Measurements from ENCODE around the gene ZNF644. TPM values are rescaled to one million over a fixed set of nuclear protein-coding genes. Genes with fewer than 3 reads are reported as not detected.

ZNF644 gene
- total RNA-seq, 1 donor from 2014 or later = 76.5 TPM

GRCh38 chr1:90879281-90879680 lies 142.6 kb downstream of the ZNF644 start:
- H3K27ac Mint-ChIP-seq (ENCODE audit: unreplicated experiment) = no peak overlapping the region
- H3K27me3 ChIP-seq (ENCODE audit: insufficient read depth, low read length) = no peaks in the 10 kb centered on the region
- DNase-seq (ENCODE audit: low read depth) (peak; percentile 10), FAIRE-seq (no peak)
- H3K9me3 ChIP-seq (ENCODE audit: insufficient read depth, low read depth, low read length) = peaks cover 8% of the 10 kb centered on the region
- H3K36me3 Mint-ChIP-seq (ENCODE audit: low read depth, unreplicated experiment) = no peaks in the 10 kb centered on the region
- no peaks in the 10 kb centered on the region for H3K36me3 ChIP-seq (ENCODE audit: insufficient read depth, low read length)
- TF ChIP-seq EZH2 (IDR thresholded peaks at IDR 0.05; ENCODE audit: insufficient read depth, low read length) (no peak), CTCF (IDR thresholded peaks at IDR 0.05; ENCODE audit: insufficient read depth, low read depth, low read length) (no peak)
- H3K9ac ChIP-seq (ENCODE audit: low read length) = no peak overlapping the region
- no peaks in the 10 kb centered on the region for H3K27me3 Mint-ChIP-seq (ENCODE audit: low read depth, unreplicated experiment)
- no peaks in the 10 kb centered on the region for H3K4me1 Mint-ChIP-seq (ENCODE audit: low read depth, unreplicated experiment)
- H3K4me2 ChIP-seq (ENCODE audit: low read length) = no peak overlapping the region
- H4K20me1 ChIP-seq (ENCODE audit: insufficient read depth, low read length) = no peaks in the 10 kb centered on the region
- H3K4me1 ChIP-seq (ENCODE audit: insufficient read depth, low read length) = no peaks in the 10 kb centered on the region
- H3K27ac ChIP-seq (ENCODE audit: low read depth, low read length) = no peak overlapping the region
- no peak overlapping the region for H3K4me3 ChIP-seq (ENCODE audit: insufficient read depth, low read depth, low read length)
- no peak overlapping the region for H3K4me3 Mint-ChIP-seq (ENCODE audit: unreplicated experiment)
- peaks cover 26% of the 10 kb centered on the region for H3K9me3 Mint-ChIP-seq (ENCODE audit: unreplicated experiment)
- H2AFZ ChIP-seq (ENCODE audit: low read depth, low read length) = no peak overlapping the region
- H3K79me2 ChIP-seq (ENCODE audit: insufficient read depth, low read length) = no peaks in the 10 kb centered on the region

GRCh38 chr1:90876101-90876500 lies 145.7 kb downstream of the ZNF644 start:
- Mint-ChIP-seq H3K27me3 (ENCODE audit: low read depth, unreplicated experiment) (no peaks in the 10 kb centered on the region), H3K27ac (ENCODE audit: unreplicated experiment) (no peak overlapping the region), H3K9me3 (ENCODE audit: unreplicated experiment) (peaks cover 19% of the 10 kb centered on the region), H3K4me1 (ENCODE audit: low read depth, unreplicated experiment) (no peaks in the 10 kb centered on the region), H3K4me3 (ENCODE audit: unreplicated experiment) (no peak overlapping the region), H3K36me3 (ENCODE audit: low read depth, unreplicated experiment) (peaks cover 3% of the 10 kb centered on the region)
- H3K9me3 ChIP-seq (ENCODE audit: insufficient read depth, low read depth, low read length) = peaks cover 8% of the 10 kb centered on the region
- TF ChIP-seq EZH2 (IDR thresholded peaks at IDR 0.05; ENCODE audit: insufficient read depth, low read length) (no peak), CTCF (IDR thresholded peaks at IDR 0.05; ENCODE audit: insufficient read depth, low read depth, low read length) (no peak)
- no peak overlapping the region for H3K4me3 ChIP-seq (ENCODE audit: insufficient read depth, low read depth, low read length)
- no peak overlapping the region for H3K9ac ChIP-seq (ENCODE audit: low read length)
- H3K4me2 ChIP-seq (ENCODE audit: low read length) = no peak overlapping the region
- H3K4me1 ChIP-seq (ENCODE audit: insufficient read depth, low read length) = no peaks in the 10 kb centered on the region
- no peak overlapping the region for H2AFZ ChIP-seq (ENCODE audit: low read depth, low read length)
- DNase-seq (ENCODE audit: low read depth) (no peak), FAIRE-seq (no peak)
- no peaks in the 10 kb centered on the region for H3K36me3 ChIP-seq (ENCODE audit: insufficient read depth, low read length)
- H3K27ac ChIP-seq (ENCODE audit: low read depth, low read length) = no peak overlapping the region
- no peaks in the 10 kb centered on the region for H4K20me1 ChIP-seq (ENCODE audit: insufficient read depth, low read length)
- no peaks in the 10 kb centered on the region for H3K27me3 ChIP-seq (ENCODE audit: insufficient read depth, low read length)
- H3K79me2 ChIP-seq (ENCODE audit: insufficient read depth, low read length) = no peaks in the 10 kb centered on the region
